HG03108 (cell line): ENCODE data around the gene CTBP1.
A peak's percentile ranks its signal among the peaks of the same experiment; 100 is the strongest.

ENCODE experiments used
- ATAC-seq: cut with Tn5 transposase; IDR thresholded peaks from one replicate; pipeline ENCODE4 v1.9.1; 2021; ENCODE audit warnings: moderate library complexity; ENCODE audit not compliant: unreplicated experiment

The CTBP1 gene

GRCh38 chr4:1250921-1251772 is 2.2 kb upstream of the CTBP1 start:
- ATAC-seq: no peak

GRCh38 chr4:1250527-1250812 is 1.5 kb upstream of the CTBP1 start:
- no peak for ATAC-seq

DNA sequence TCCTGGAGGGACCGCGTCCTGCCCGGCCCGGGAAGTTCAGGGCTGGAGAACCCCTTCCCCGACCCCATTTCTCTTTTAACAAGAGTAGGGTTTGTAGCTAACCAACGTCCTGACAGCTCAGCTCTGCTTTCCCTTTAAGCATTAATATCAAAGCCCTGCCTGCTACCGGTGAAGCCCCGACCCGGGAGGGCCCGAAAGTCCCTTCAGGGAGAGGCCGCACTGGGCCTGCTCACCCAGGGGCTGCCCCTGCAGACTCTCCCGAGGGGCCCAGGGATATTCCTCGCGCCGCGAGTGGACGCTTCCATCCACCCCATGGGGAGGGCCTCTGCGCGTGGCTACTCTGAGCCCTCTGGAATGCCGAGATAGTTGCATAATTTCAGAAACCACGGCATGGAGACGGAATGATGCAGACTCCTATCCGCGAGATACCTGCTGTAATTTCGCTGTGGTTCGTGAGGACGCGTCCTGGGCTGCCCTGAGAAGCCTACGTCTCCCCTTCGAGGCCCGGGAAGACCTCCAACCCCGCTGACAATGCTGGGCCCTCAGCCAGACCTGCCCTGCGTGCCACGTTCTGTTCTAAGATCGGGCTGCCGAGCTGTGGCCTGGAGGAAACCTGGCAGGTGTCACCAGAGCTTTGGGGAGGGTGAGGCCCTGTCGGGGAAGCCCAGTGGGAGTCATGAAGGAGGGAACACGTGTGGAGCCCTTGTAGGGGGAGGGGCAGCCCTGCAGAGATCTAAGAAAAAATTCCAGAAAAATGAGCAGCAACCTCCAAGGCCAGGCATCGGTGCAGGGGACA is 999 bp upstream of the CTBP1 start:
- ATAC-seq: peak; percentile 3

GRCh38 chr4:1249148-1249730 is 309 bp upstream of the CTBP1 start:
- ATAC-seq: peak; percentile 42

DNA sequence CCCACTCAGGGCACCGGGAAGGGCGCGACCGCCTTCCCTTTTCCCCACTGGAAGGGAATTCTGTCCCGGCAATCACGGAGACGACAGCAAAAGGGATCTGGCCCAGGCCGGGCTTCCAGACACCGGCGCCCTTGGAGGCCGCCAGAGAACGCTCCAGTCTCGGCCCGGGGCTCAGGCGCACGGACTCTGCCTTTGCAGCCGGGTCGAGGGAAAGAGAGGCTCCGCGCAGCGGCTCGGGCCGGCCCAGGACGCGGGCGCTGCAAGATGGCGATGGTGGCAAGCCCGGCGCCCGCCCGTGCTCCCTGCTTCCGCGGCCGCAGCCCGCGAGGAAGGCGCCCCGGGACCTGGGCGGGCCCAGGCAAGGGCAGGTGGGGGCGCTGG is 1.1 kb downstream of the CTBP1 start:
- no peak for ATAC-seq

GRCh38 chr4:1246901-1247863 is 1.7 kb downstream of the CTBP1 start:
- no peak for ATAC-seq

DNA sequence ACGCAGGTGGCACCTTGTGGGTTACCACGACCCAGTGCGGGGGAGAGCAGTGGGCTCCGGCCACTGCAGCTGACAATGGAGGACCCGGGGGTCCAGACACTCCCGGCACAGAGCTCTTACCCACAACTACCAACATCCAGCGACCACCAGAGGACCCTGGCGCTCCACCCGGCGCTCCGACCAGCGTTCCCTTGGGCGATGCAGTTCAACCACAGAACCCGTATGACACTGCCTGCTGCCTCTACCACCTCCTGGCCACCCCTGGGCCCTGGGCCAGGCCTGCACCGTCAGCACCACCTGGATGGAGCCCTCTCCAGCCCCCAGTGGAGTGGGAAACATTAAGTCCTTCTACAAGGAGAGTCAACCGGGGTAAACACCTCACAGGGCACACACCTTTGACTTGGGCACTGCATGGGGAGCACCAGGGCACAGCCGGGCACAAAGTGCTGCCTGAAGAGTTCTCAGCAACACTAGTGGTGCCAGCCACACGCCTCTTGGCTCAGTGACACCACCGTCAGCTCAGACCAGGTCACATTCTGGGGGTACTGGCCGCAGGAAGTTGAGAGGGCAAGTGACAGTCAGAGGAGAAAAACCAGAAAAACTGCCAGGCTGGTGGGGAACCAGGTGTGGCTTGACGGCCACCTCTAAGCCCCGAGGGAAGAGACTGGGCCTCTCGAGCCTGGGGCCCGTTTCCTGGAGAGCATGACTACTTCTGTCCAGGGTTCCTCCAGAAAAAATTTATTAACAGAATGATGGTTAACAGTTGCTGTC is 2.6 kb downstream of the CTBP1 start:
- ATAC-seq: no peak

DNA sequence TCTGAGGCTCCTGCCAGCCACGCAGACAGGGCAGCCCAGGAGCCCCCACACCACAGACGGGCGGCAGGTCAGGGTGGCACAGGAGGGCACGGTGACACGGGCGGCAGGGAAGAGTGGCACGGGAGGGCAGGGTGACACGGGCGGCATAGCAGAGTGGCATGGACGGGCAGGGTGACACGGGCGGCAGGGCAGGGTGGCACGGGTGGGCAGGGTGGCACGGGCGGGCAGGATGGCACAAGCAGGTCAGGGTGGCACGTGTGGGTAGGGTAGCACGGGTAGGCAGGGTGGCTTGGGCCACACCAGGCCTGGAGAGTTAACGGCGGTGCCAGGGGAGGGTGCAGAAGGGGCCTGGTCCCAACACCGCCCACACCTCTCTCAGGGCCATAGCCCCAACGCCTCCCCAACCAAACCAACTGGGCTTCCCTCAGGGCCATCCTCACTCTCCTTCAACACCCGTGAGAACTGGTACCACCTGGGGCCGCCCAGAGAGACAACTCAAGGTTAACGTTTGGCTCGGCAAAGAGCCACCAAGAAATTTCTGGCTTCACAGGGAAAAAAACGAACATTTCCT is 3.4 kb downstream of the CTBP1 start:
- no peak for ATAC-seq

DNA sequence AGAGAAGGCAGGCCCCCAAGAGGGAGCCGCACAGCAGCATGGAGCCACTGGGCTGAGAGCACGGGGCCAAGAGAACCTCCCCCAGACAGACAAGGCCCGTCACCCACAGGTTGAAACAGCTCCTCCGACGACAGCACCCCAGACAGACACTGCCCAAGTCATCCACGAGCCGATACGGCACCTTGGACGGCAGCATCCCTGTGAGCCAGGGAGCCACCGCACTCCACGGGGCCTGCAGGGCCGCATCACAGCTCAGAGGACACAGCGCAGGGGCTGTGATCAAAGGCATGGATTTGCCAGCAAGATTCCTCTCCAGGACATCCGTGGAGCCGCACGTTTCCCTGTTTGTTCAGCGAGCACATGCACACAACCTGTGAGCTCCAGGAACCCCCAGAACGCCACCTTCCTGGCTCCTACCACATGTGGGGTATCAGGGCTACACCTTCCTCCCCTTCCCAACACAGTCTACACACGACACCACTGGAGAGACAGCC is 3.9 kb downstream of the CTBP1 start:
- no peak for ATAC-seq

- no peak for ATAC-seq
These were observed 4.6 kb downstream of the CTBP1 start for GRCh38 chr4:1244081-1244977.

DNA sequence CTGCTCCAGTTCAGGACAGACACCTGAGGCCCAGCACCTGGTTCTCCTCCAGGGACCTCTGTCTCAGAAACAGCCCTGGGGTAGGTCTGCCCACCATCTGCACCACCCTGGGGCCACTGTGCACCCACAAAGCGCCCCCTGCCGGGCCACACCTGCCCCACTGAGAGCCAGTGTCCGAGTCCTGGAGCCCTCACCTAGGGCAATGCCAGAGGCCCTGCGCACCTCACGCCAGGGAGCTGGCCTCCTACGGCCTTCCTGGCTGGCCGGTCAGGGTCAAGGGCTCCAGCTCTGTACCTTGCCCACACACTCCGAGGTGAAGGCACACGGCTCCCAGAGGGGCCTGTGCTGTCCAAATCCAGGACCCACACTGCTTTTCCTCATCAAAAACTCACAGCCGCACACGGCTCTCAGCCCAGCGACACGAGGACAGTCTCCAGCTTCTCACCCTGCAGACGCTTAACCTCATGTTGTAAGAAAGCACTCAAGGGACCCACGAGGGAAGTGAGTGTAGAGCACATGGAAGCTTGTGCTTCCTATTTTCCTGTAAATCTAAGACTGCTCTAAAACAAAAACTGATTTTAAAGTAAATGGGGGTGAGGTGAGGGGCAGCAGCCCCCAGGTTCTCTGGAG is 5.4 kb downstream of the CTBP1 start:
- ATAC-seq: no peak

GRCh38 chr4:1242506-1243450 is 6.2 kb downstream of the CTBP1 start:
- no peak for ATAC-seq

DNA sequence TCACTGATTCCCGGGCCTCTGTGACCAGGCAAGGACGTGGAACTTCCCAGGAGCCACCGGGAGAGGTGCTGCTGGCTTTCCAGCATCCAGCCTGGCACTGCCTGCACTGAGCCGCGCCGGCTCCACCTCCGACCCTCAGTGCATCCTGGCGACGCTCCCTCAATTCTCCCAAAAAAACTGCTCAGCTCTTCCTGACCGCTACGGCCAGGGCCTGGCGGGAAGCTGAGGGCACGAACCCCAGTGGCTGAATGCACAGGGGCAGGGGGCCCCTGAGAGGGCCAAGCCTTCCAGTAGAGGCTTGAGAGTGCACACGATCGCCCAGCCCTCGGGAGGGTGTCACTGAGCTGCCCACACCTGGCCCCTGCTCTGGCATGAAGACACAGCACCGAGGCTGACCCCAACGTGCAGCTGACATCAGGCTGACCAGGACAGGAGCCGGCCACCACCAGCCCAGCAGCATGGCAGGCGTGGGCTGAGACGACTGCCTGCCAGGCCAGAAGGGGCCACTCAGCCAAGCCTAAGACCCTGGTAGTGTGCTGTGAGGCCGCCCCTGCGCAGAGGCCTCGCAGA is 6.9 kb downstream of the CTBP1 start:
- ATAC-seq: no peak

- ATAC-seq: no peak
These were observed 7.4 kb downstream of the CTBP1 start for GRCh38 chr4:1241466-1241935.

DNA sequence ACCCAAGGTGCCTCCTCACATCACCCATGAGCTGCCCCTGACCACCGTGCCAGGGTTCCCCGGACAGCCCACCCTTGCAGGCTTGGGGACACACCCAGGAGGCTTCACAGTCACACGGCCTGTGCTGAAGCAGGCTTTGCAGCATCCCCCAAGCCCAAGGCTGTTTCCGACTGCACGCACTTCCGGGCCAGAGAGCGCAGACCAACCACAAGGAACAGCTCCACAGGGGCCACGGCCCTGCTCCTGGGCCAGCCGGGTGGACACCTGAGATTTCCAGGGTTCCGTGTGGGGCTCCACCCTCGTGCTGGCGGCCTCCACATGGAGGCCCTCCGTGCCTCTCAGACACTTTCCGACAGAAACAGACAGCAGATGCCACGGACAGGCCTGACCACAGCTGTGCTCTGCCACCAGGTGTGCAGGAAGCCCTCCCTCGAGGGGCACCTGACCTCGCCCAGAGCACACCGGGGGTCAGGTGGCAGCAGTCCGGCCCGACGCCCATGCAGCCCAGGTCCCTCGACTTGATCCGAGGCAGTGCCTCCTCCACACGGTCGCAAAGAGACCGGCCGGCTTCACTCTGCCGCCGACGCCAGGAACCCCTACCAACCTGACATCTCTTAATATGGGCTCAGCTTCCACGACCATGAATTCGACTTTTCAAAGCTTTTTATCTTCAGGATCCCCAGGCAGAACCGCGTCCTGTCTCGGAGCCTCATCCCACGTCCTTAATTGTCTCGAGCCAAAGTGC is 8.0 kb downstream of the CTBP1 start:
- no peak for ATAC-seq

DNA sequence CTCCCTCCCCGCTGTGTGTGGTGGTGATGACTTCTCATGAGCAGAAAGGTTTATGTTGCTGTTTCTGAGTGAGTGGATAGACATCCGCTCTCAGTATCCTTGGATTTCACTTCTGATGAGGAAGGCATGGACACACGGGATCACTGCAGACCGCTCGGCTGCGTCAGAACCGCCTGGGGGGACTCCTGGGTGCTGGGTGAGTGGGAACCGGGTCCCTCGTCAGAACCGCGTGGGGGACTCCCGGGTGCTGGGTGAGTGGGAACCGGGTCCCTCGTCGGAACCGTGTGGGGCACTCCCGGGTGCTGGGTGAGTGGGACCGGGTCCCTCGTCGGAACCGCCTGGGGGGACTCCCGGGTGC is 9.0 kb downstream of the CTBP1 start:
- ATAC-seq: no peak
